GM19395 (cell line): ENCODE data around the gene LGALS3.

ENCODE experiments used
- ATAC-seq: cut with Tn5 transposase; IDR thresholded peaks from one replicate; pipeline ENCODE4 v1.9.1; 2021; ENCODE audit warnings: mild to moderate bottlenecking, moderate library complexity; ENCODE audit not compliant: unreplicated experiment

Gene LGALS3

GRCh38 chr14:55129428-55130195 lies 560 bp downstream of the LGALS3 start:
- peak; percentile 64 for ATAC-seq

- ATAC-seq = no peak
These were observed 1.1 kb downstream of the LGALS3 start for GRCh38 chr14:55130196-55130550.

GRCh38 chr14:55131370-55132137 lies 2.5 kb downstream of the LGALS3 start:
- no peak for ATAC-seq

GRCh38 chr14:55133416-55133815 lies 4.4 kb downstream of the LGALS3 start:
- no peak for ATAC-seq

- no peak for ATAC-seq
These were observed 7.2 kb downstream of the LGALS3 start for GRCh38 chr14:55136241-55136640.

- no peak for ATAC-seq
These were observed 8.1 kb downstream of the LGALS3 start for GRCh38 chr14:55136885-55137786.

- no peak for ATAC-seq
These were observed 9.0 kb downstream of the LGALS3 start for GRCh38 chr14:55138091-55138490.

- no peak for ATAC-seq
These were observed 10.1 kb downstream of the LGALS3 start for GRCh38 chr14:55139141-55139540.

- no peak for ATAC-seq
These were observed 10.9 kb downstream of the LGALS3 start for GRCh38 chr14:55139696-55140509.

- ATAC-seq = no peak
These were observed 12.8 kb downstream of the LGALS3 start for GRCh38 chr14:55141825-55142224.

GRCh38 chr14:55142466-55142865 lies 13.4 kb downstream of the LGALS3 start:
- ATAC-seq = no peak

GRCh38 chr14:55146425-55146824 lies 17.4 kb downstream of the LGALS3 start:
- ATAC-seq = no peak

GRCh38 chr14:55151601-55152000 lies 22.5 kb downstream of the LGALS3 start:
- no peak for ATAC-seq

GRCh38 chr14:55152052-55152753 lies 23.2 kb downstream of the LGALS3 start:
- ATAC-seq = no peak

GRCh38 chr14:55153951-55154350 lies 24.9 kb downstream of the LGALS3 start:
- ATAC-seq = no peak

- ATAC-seq = no peak
These were observed 28.0 kb downstream of the LGALS3 start for GRCh38 chr14:55157080-55157479.

- no peak for ATAC-seq
These were observed 29.4 kb downstream of the LGALS3 start for GRCh38 chr14:55158412-55158811.

GRCh38 chr14:55160989-55161388 lies 31.9 kb downstream of the LGALS3 start:
- ATAC-seq = no peak

- no peak for ATAC-seq
These were observed 41.5 kb downstream of the LGALS3 start for GRCh38 chr14:55170526-55170925.

GRCh38 chr14:55180006-55180405 lies 51.0 kb downstream of the LGALS3 start:
- no peak for ATAC-seq
